IMR-90 (cell line): ENCODE results near the gene LRP5.

Source experiments
- RCOR1 ChIP-seq: IDR thresholded peaks from 2 replicates; pipeline ENCODE4 v1.6.1; 2012; ENCODE audit warnings: mild to moderate bottlenecking, low read length, improper control_type of control experiment; ENCODE audit not compliant: insufficient replicate concordance
- TF ChIP-seq, protein P1 (sequence below): conservative IDR thresholded peaks from 2 replicates; pipeline ENCODE4 v1.5.1; 2012; ENCODE audit warnings: mild to moderate bottlenecking, low read depth, low read length, improper control_type of control experiment

DNA sequence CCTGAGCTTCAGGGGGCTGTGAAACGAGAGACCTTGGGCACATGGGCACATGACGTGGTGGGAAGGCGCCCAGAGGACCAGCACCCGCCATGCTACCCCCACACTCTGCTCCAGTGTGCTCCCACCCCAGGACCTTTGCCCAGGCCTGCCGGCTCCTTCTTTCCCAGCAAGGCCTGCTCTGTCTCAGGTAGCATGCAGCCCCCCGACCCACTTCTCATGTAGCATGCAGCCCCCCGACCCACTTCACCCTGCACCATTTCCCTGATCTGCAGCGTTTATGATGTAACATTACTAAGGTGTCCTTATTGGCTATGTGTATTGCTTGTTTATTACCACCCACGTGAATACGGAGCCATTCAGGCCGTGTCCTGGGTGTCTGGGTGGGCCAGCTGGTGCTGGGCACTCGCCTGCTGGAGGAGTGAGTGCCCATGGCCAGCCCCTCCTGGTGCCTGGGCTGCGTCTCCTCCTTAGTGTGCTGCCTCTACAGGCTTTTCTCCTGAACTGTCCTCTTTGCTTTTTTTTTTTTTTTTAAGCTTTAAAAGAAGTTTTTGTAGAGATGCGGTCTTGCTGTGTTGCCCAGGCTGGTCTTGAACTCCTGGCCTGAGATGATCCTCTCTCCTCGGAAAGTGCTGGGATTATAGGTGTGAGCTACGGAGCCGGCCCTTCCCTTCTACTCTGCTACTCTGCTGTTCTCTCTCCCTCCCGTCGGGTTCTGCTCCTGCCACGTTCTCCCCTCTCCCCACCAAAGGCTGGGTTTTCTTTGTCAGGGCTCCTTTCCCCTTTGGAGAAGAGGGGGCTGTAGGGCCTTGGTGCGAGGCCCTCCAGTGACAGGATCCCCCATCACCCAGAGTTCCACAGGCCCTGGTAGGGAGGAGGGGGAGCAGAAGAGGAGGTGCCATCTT is 29.4 kb downstream of the LRP5 start:
- TF ChIP-seq, protein P1, sequence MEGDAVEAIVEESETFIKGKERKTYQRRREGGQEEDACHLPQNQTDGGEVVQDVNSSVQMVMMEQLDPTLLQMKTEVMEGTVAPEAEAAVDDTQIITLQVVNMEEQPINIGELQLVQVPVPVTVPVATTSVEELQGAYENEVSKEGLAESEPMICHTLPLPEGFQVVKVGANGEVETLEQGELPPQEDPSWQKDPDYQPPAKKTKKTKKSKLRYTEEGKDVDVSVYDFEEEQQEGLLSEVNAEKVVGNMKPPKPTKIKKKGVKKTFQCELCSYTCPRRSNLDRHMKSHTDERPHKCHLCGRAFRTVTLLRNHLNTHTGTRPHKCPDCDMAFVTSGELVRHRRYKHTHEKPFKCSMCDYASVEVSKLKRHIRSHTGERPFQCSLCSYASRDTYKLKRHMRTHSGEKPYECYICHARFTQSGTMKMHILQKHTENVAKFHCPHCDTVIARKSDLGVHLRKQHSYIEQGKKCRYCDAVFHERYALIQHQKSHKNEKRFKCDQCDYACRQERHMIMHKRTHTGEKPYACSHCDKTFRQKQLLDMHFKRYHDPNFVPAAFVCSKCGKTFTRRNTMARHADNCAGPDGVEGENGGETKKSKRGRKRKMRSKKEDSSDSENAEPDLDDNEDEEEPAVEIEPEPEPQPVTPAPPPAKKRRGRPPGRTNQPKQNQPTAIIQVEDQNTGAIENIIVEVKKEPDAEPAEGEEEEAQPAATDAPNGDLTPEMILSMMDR, result no peak
- TF ChIP-seq RCOR1, result no peak
